DMS114 treated with DMSO at 0.1 percent for 48 hours (cell line): ENCODE measurements around the gene PARP16.
A peak's percentile ranks its signal among the peaks of the same experiment; 100 is the strongest.

Experiments used
- DNase-seq: peaks from one replicate; lab custom pipeline; 2025; ENCODE audit not compliant: unreplicated experiment; lab: John Stamatoyannopoulos, UW

Gene PARP16

GRCh38 chr15:65278480-65278879, 8.2 kb downstream of the PARP16 start:
- DNase-seq = no peak

GRCh38 chr15:65277015-65277414, 9.7 kb downstream of the PARP16 start:
- DNase-seq = no peak

- DNase-seq = no peak
Measured at GRCh38 chr15:65275728-65276126, 11.0 kb downstream of the PARP16 start.

- DNase-seq = no peak
Measured at GRCh38 chr15:65275104-65275727, 11.5 kb downstream of the PARP16 start.

- DNase-seq = peak; percentile 73
Measured at GRCh38 chr15:65270811-65271545, 15.7 kb downstream of the PARP16 start.

GRCh38 chr15:65268411-65268810, 18.3 kb downstream of the PARP16 start:
- no peak for DNase-seq

- no peak for DNase-seq
Measured at GRCh38 chr15:65266469-65266868, 20.2 kb downstream of the PARP16 start.

GRCh38 chr15:65264863-65265430, 21.7 kb downstream of the PARP16 start:
- DNase-seq = no peak

GRCh38 chr15:65263313-65263712, 23.4 kb downstream of the PARP16 start:
- no peak for DNase-seq

- DNase-seq = no peak
Measured at GRCh38 chr15:65260968-65261367, 25.7 kb downstream of the PARP16 start.

GRCh38 chr15:65259367-65259797, 27.3 kb downstream of the PARP16 start:
- DNase-seq = no peak

- DNase-seq = no peak
Measured at GRCh38 chr15:65258375-65259262, 28.1 kb downstream of the PARP16 start.

GRCh38 chr15:65255486-65256140, 31.1 kb downstream of the PARP16 start:
- no peak for DNase-seq

GRCh38 chr15:65254758-65255157, 31.9 kb downstream of the PARP16 start:
- no peak for DNase-seq

GRCh38 chr15:65254356-65254755, 32.3 kb downstream of the PARP16 start:
- no peak for DNase-seq

- DNase-seq = no peak
Measured at GRCh38 chr15:65249641-65250040, 37.0 kb downstream of the PARP16 start.

- DNase-seq = no peak
Measured at GRCh38 chr15:65248511-65249255, 38.0 kb downstream of the PARP16 start.

GRCh38 chr15:65246939-65247338, 39.7 kb downstream of the PARP16 start:
- no peak for DNase-seq

- DNase-seq = no peak
Measured at GRCh38 chr15:65246026-65246714, 40.5 kb downstream of the PARP16 start.
